GM18520 (cell line): Measurements from ENCODE around the gene LDLRAD4.

ENCODE experiments used
- ATAC-seq: cut with Tn5 transposase; IDR thresholded peaks from one replicate; pipeline ENCODE4 v1.9.1; 2021; ENCODE audit not compliant: unreplicated experiment

The LDLRAD4 gene

DNA sequence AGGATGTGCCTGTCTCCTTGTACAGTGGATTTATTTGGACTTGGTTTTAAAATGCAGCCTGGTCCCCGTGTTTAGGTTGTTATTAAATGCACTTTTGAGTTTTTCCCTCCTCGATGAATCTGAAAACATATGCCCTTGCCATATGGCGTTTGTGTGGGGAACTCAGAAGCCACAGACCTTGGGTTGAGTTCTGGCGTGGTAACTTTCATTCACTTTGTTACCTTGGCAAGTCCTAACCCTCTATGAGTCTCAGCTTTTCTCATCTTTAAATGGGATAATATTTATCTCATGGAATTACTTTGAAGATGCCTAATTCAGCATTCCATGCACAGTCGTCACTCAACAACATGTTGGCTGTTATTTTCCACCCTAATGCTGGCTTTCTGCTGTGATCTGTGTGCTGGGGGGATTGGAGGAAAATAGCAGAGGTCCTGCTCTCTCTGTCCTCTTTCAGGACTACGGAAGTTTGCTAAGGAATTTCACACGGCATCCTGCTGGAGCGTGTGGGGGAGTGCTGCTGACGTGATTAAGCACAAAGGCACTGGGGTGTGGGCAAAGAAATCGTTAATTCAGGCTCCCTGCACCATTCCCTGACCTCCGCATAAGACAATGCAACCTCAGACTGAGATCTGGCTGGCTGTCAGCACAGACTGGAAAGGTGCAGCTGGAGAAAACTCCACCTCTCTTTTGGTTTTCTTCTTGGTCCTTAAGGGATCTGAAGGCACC, 61.7 kb downstream of the LDLRAD4 start:
- ATAC-seq, result no peak

DNA sequence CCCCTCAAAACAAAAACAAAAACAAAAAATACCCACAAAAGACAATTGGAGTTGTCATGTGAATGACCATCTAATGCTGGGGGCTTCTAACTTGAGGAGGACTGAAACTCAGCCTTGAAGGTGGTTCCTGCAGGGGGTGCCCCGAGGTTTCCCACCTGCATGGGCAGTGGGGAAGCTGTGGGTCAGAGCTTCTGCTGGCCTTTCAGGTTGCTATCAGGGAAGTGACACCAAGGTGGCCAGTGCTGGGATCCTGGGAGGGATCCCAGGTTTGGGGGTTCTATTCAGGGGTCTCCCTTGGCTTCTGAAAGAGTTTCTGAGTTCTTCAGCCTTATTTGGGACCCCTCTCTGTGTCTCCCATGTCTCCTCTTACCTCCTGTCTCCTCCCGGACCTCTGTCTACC, 62.8 kb downstream of the LDLRAD4 start:
- ATAC-seq, result no peak

DNA sequence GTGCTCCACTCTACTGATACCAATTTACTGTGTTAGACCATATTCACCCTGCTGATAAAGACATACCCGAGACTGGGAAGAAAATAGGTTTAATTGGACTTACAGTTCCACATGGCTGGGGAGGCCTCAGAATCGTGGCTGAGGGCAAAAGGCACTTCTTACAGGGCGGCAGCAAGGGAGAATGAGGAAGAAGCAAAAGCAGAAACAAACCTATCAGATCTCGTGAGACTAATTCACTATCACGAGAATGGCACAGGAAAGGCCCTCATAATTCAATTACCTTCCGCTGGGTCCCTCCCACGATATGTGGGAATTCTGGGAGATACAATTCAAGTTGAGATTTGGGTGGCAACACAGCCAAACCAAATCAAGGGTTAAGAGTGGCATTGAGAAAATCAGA, 65.2 kb downstream of the LDLRAD4 start:
- no peak for ATAC-seq

DNA sequence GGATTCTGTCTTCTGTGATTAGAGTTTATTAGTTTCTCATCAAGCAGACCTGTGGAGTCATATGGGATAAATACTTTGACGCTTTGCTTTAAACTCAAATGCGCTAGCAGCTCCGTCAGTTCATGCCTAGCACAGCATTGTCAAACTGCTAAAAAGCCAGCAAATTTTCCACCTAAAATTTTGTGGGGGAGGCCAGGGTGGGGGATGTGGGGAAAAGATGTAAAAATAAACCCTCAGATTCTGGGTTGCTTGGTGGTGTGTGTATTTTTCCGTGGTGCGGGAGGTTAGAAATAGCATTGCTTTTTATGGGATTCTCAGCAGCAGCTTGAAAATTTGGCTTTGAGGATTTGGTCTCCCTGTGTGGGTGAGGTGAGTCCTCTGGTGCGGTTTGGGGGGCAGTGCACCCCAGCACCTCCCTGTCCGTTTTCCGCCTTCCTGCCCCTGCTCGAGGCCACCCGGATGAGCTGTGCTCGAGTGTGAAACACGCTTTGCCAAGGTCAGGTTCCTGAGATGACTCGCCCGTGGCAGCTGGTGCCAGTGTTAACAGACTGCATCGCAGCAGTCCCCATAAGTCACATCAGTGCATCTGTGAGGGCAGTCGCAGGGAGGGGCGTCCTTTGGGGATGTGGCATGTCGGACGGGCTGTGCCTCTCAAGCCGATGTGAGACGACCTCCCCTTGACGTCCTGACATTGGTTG, 65.9 kb downstream of the LDLRAD4 start:
- ATAC-seq, result no peak

DNA sequence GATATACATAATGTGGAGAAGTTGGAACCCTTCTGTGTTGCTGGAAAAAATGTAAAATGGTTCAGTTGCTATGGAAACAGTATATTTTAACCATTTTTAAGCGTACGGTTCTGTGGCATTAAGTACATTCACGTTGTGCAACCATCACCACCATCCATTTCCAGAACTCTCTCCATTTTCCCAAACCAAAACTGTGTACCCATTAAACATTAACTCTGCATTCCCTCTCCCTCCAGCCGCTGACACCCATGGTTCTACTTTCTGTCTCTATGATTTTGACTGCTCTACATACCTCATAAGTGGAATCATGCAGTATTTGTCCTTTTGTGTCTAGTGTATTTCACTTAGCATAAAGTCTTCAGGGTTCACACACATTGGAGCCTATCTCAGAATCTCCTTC, 67.3 kb downstream of the LDLRAD4 start:
- ATAC-seq, result no peak

DNA sequence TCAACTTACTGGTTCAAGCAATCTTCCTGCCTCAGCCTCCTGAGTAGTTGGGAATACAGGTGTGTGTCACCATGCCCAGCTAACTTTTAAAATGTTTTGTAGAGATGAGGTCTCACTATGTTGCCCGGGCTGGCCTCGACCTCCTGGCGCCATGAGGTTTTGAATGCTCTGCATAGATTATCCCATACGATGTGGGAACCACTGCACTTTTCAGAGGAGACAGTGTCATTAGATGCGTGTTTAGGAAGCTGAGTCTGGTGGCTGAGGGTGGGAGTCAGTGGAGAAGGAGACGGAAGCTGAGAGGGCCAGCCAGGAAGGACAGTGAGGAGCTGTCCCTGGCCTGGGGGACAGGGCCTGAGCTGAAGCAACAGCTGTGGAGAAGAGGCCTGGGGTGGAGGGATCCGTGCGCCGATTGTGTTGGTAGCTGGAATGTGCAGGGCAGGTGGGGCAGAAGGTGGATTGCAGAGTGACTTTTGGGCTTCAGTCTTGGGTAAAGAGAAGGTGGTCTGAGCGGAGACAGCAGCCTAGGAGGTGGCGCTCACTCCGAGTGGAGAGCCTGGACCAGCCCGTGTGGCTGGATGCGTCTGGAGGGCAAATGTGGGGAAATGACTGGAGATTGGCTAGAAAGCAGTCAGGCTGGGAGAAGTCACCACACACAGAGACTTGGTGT, 68.0 kb downstream of the LDLRAD4 start:
- ATAC-seq, result no peak

DNA sequence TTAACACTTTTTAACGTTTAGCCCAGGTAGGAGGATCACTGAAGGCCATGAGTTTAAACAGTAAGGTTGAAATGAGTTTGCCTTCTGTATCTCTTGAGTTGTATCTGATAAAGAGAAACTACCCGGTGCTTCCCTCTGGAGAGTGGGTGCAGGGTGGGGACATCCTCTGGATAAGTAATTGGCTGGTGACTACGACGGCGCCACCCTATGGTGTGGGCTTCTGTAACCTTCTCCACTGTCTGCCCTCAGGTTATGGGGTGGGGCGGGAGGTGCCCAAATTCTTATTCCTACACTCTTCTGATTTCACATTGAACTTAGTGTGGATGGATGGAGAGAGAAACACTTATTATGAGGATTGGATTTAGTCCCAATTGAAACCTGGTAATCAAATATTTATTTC, 68.8 kb downstream of the LDLRAD4 start:
- ATAC-seq, result no peak

DNA sequence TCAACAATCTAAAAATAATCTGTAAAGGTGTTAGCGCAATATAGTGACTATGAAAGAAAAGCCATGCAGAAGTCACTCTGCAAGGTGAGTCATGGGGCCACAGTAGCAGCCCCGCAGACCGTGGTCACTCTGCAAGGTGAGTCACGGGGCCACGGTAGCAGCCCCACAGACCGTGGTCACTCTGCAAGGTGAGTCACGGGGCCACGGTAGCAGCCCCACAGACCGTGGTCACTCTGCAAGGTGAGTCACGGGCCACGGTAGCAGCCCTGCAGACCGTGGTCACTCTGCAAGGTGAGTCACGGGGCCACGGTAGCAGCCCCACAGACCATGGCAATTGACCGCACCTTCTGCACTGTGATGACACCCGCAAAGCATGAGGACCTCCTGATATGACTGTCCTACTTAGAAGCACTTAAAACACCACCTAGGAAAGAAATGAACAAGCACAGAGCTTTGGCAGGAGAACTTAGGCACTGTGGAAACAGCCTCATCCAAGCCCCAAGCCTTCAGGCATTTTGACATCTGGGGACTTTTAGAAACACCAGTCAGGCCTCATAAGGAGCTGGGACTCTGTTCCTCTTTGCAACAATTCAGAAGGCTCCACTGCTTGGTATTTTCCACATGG, 70.1 kb downstream of the LDLRAD4 start:
- ATAC-seq, result peak; percentile 58

DNA sequence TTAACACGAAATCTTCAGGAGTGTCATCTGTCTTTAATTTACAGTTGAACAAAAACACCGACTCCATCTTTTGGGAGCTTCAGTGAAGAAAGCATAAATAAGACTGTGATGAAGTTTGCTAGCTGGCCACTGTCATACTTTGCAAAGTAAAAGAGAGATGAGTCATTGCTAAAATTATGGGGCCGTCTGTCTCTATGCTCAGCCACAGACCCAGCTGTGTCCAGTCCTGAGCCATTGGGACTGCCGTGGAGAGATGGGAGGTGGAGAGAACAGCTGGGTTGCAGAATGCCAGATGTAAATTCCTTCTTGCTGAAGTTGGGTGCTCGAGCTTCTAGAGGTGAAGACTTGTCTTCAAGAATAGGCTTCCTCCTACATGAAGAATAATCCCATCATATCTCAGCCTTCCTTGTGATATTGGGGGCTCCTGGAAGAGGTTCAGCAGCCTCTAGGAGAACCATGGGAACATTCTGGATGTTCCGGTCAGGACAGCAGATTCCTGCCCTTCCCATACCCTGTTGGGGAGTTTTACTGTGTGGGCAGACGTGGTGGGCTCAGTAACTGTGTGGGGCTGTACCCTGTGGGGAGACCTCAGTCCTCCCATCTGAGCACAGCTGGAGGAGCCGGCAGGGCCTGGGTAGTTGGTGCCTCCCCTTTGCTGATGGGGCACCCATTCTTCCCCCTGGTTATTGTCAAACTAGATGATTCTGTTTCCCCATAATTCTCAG, 71.1 kb downstream of the LDLRAD4 start:
- no peak for ATAC-seq

DNA sequence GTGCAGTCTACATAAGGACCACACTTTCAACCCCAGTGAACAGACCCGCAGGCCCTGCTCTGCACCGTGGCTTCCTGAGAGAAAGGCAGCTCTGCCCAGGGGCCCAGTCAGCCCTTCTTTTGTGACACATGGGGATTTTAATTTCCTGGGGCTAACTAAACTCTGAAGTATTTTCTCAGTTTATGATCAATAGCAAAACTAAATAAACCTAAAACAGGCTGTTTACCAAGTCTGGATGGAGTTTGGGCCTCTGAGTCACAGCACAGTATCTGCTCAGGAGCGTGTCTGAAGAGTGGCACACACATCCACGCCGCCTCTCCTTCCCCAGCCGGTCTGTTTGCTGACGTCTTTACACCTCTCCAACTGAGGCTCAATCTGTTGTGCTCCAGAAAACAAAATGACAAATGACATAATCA, 72.3 kb downstream of the LDLRAD4 start:
- ATAC-seq, result no peak

DNA sequence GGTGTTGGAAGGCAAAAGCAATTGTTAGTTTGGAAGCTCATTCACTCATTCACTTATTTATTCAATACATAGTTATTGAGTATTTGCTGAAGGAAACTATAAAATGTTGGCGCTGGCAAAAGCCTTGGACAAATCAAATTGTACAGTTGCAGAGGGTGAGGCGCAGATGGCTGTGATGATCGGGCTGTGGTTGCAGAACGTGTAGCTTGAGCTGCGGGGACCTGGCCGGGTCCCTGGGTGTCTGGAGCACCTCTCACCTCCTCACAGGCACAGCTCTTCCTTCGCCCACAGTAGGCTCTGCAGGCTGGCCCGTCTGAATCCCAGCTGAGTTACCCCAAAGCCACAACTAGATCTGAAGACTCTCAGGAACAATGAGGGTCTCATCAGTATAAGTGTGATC, 72.7 kb downstream of the LDLRAD4 start:
- ATAC-seq, result no peak

DNA sequence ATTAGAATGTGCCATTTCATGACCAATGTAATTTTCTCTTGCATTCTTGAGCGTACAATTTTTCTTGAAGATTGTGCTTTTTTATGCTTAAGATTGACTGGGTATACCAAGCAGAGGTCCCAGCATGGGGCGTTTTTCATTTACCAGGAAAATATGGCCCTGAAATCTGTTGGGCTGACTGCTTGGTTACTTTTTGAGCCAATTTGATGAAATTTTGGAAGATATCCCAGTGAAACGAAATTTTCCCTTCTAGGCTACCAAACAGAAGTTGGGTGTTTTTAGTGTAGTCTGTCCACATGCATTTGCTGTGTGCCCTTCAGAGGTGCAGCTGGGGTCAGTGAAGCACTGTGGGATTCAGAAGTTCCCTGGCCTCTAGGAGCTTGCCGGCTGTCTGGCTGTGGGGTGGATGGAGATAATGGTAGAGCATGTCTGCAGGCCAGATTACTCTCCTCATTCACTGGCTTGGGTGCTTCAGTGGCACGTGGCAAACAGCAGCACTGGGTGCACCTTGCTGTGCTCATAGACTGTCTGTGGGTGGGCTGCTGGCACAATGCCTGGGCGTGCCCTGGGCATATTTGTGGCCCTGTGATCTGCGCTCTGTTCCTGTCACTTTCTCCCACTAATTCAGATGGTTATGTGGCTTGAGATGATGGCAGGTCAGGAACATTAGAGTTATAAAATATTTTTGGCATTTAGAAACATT, 73.3 kb downstream of the LDLRAD4 start:
- ATAC-seq, result no peak

DNA sequence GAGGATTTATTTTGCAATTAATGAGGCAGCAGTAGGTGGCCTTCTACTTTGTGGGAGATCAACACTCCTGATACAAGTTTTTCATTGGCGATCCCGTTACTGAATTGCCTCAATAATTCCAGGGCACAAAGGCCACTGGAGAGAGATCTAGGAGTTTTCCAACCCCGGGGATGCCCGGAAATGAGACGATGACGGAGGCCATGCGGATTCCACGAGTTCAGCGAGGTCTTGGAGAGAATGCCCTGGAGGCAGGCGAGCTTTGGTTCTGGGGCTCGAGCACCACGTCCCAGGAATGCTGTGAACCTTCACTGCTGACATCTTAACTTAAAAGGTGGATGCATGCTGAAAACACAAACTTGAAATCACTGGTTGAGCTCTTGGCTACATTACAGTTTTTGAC, 74.2 kb downstream of the LDLRAD4 start:
- ATAC-seq, result no peak

DNA sequence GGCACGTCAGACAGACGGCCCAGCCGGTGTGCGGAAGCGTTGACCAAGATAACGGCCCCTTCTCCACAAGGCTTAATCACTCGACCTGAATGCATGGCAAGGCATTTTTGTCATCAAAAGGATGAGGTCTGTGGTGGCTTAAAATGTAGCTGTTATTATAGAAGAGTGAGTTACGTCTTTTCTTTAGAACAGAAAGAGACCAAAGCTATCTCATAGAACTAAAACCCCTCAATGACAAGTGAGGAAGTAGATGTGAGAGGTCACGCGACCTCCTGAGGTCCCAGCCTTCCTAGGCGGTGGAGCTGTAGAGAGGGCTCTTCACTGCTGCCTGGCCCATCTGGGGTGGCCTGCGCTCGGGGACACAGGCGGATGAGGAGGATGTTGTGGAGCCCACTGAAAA, 75.7 kb downstream of the LDLRAD4 start:
- ATAC-seq, result no peak

DNA sequence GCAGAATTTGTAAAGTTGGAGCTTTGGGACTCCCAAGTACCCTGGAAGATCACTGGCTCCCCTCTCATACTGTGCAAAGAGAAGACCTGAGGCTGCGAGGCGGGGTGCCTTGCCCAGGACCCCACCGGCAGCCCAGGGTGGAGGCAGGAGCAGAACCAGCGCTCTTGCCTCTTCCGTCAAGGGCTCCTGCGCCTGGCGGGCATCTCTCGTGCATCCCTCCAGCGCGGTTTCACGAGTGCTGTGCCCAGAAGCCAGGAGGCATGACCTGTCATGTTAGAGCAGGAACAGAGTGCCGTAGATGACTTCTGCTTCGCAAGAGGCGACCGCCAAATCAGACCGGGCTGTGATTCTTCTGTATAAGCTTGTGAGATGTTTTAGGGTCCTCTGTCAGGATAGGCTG, 77.3 kb downstream of the LDLRAD4 start:
- ATAC-seq, result no peak

DNA sequence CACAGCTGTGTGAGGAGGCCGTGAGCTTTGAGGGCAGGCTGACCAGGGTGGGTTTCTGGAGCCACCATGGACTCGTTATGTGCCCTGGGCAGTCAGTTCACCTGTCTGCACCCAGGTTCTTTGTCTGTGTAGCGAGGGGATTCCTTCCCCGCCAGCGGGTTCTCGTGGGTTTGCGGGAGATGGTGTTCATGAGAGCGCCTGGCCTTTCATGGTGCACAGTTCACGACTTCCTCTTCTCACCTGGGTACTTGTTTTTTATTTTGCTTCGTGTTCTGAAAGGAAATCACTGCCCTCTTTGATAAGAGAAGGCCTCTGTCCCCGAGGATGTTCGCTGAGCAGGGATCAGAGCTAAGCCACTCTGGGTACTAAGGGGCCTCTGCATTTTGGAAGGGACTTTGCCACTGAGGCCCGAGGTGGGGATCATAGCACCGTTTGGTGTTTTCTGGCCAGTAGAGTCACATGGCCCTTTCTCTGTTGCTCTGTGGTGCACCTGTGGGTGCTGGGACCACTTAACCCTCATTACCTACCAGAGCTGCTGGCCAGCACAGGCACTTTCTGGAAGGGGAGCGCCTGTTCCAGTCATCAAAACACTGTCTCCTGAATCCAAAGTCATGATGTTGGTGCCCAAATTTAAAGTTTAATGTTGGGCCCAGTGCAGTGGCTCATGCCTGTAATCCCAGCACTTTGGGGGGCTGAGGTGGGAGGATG, 78.5 kb downstream of the LDLRAD4 start:
- no peak for ATAC-seq

DNA sequence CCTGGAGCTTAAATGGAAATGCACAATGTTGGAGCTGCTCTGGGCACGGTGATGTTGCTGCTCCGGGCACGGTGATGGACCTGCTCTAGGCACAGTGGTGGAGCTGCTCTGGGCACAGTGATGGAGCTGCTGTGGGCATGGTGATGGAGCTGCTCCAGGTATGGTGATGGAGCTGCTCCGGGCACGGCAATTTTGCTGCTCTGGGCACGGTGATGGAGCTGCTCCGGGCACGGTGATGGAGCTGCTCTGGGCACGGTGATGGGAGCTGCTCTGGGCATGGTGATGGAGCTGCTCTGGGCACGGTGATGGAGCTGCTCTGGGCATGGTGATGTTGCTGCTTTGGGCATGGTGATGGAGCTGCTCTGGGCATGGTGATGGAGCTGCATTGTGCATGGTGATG, 79.7 kb downstream of the LDLRAD4 start:
- no peak for ATAC-seq

DNA sequence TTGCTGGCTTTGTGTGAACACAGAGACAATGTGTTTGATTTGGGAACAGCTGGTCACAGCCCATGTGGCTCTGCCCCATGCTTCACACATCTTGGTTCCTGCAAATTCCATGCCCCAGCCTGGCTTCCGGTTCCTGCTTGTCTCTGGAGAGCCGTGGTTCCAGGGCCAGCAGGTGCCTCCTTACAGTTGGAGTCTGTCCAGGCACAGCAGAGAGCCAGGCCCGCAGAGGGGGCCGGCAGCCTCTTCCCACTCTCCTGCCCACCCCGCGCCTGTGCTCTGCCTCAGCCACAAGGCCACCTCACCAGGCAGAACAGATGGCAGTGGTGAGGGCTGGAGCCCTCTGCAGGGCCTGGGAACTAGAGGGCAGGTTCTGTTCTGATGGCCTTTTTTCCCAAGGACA, 81.5 kb downstream of the LDLRAD4 start:
- ATAC-seq, result no peak

DNA sequence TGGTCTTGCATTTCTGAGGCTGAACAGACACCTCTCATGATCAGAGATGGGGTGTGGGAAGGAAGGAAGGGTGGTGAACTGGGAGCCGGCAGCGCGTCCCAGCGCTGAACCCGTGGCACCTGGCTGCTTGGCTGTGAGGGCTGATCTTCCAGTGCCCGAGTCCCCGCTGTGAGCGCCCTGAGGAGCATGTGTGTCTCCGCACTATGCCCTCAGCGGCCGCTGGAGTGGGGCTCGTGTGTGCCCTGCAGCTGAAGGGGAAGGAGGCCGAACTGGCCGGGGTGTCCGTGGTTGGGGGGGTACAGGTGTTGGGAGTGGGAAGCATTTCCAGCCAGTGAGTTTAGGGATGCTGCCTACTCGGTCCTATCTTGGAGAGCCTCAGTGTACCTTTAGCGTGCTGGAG, 82.2 kb downstream of the LDLRAD4 start:
- no peak for ATAC-seq

DNA sequence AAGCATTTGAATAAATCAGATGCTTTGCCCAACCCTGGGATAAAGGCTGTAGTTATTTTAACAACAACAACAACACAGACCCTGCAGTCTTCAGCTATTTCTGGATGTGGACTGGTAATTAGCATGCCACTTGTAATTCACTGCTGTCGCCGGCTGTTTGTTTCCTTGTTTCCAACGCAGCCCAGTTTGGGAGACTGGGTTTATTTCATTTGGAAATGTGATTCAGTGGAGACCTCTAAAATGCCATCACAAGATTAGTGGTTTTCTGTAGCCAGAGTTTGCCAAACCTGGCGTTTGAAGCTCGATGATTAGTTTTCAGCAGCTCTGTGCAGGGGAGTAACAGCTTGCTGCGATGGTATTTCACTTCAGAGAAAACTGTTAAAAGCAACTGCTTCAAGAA, 83.5 kb downstream of the LDLRAD4 start:
- no peak for ATAC-seq
